ENCODE measurements around the gene NHS.

The NHS gene

DNA sequence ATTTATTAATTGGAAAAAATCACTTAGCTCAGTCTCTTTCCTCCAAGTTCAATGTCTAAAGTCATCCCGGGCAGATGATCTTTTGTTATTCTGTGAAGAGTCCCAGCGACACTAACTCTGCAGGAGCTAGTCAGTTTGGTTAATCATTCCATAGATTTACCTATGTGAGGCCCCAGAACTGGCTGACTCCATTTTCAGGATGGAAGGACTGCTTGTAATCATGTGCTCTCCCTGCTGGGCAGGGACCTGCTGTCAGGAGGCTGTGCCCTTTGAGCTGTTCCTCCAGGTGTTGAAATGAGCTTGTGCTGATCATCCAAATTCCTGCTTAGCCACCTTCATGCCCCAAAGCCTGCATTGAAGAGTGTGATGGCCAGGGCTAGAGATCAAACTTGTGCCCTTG is 169.8 kb downstream of the NHS start:
- DNase-seq (ENCODE audit: low read depth in 1 of 2, low spot score in 1 of 2), result no peak
- Histone ChIP-seq H3K27me3 (ENCODE audit: insufficient read depth, poor library complexity, severe bottlenecking) (no peaks in the 10 kb centered on the region), H3K4me3 (replicated peaks; ENCODE audit: insufficient read depth, low read length) (no peak overlapping the region), H3K27ac (replicated peaks) (no peak overlapping the region)
- TF ChIP-seq GABPA (IDR thresholded peaks at IDR 0.05; ENCODE audit: low read depth), result no peak
- no peak for TF ChIP-seq POLR2AphosphoS5 (IDR thresholded peaks at IDR 0.05; ENCODE audit: low read depth)
- no peak for TF ChIP-seq SPI1 (IDR thresholded peaks at IDR 0.05; ENCODE audit: borderline replicate concordance, low read depth)
- TF ChIP-seq, protein P1, sequence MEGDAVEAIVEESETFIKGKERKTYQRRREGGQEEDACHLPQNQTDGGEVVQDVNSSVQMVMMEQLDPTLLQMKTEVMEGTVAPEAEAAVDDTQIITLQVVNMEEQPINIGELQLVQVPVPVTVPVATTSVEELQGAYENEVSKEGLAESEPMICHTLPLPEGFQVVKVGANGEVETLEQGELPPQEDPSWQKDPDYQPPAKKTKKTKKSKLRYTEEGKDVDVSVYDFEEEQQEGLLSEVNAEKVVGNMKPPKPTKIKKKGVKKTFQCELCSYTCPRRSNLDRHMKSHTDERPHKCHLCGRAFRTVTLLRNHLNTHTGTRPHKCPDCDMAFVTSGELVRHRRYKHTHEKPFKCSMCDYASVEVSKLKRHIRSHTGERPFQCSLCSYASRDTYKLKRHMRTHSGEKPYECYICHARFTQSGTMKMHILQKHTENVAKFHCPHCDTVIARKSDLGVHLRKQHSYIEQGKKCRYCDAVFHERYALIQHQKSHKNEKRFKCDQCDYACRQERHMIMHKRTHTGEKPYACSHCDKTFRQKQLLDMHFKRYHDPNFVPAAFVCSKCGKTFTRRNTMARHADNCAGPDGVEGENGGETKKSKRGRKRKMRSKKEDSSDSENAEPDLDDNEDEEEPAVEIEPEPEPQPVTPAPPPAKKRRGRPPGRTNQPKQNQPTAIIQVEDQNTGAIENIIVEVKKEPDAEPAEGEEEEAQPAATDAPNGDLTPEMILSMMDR (IDR thresholded peaks at IDR 0.05; ENCODE audit: insufficient read depth, low read length), result no peak
- TF ChIP-seq, protein P2, sequence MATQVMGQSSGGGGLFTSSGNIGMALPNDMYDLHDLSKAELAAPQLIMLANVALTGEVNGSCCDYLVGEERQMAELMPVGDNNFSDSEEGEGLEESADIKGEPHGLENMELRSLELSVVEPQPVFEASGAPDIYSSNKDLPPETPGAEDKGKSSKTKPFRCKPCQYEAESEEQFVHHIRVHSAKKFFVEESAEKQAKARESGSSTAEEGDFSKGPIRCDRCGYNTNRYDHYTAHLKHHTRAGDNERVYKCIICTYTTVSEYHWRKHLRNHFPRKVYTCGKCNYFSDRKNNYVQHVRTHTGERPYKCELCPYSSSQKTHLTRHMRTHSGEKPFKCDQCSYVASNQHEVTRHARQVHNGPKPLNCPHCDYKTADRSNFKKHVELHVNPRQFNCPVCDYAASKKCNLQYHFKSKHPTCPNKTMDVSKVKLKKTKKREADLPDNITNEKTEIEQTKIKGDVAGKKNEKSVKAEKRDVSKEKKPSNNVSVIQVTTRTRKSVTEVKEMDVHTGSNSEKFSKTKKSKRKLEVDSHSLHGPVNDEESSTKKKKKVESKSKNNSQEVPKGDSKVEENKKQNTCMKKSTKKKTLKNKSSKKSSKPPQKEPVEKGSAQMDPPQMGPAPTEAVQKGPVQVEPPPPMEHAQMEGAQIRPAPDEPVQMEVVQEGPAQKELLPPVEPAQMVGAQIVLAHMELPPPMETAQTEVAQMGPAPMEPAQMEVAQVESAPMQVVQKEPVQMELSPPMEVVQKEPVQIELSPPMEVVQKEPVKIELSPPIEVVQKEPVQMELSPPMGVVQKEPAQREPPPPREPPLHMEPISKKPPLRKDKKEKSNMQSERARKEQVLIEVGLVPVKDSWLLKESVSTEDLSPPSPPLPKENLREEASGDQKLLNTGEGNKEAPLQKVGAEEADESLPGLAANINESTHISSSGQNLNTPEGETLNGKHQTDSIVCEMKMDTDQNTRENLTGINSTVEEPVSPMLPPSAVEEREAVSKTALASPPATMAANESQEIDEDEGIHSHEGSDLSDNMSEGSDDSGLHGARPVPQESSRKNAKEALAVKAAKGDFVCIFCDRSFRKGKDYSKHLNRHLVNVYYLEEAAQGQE (IDR thresholded peaks at IDR 0.05; ENCODE audit: insufficient replicate concordance, low read depth), result no peak

DNA sequence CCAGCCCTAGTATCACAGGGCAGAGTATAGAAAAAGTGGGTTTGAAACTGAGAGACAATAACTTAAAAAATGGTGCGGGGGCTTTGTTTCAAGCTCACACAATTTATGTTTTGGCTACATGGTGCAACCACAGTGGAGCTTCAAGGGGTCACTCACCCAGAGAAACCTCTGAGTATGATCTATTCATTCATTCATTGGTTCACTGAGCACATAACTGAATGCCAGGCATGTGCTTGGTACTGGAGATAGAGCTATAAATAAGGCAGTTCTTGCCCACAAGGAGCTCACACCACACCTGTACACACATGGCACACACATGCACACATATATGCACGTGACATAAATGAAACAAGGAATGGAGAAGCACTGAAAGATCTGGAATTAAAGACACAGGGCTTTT is 171.4 kb downstream of the NHS start:
- Histone ChIP-seq H3K27ac (replicated peaks) (no peak overlapping the region), H3K4me3 (replicated peaks; ENCODE audit: insufficient read depth, low read length) (no peak overlapping the region), H3K27me3 (ENCODE audit: insufficient read depth, poor library complexity, severe bottlenecking) (no peaks in the 10 kb centered on the region)
- DNase-seq (ENCODE audit: low read depth in 1 of 2, low spot score in 1 of 2), result no peak
- TF ChIP-seq, protein P1 (IDR thresholded peaks at IDR 0.05; ENCODE audit: insufficient read depth, low read length), result no peak
- TF ChIP-seq GABPA (IDR thresholded peaks at IDR 0.05; ENCODE audit: low read depth) (no peak), POLR2AphosphoS5 (IDR thresholded peaks at IDR 0.05; ENCODE audit: low read depth) (no peak), SPI1 (IDR thresholded peaks at IDR 0.05; ENCODE audit: borderline replicate concordance, low read depth) (no peak)
- TF ChIP-seq, protein P2 (IDR thresholded peaks at IDR 0.05; ENCODE audit: insufficient replicate concordance, low read depth), result no peak

DNA sequence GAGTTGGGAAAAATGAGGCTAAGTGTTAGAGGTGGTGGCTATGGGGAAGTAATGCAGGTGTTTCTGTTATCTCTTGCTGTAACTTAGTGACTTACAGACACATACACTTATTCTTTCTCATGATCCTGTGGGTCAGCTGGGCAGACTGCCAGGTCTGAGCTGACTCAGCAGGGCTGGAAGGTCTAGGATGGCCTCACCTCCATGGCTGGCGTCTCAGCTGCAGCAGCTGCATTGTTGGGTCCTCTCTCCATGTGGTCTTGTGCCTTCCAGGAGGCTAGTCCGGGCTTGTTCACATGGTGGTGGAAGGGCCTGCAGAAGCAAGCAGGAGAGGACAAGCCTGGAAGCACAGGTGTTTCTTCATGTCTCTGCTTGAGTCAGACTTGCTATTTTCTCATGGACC is 172.7 kb downstream of the NHS start:
- TF ChIP-seq, protein P1 (IDR thresholded peaks at IDR 0.05; ENCODE audit: insufficient read depth, low read length), result no peak
- no peak for TF ChIP-seq GABPA (IDR thresholded peaks at IDR 0.05; ENCODE audit: low read depth)
- TF ChIP-seq POLR2AphosphoS5 (IDR thresholded peaks at IDR 0.05; ENCODE audit: low read depth), result no peak
- TF ChIP-seq, protein P2 (IDR thresholded peaks at IDR 0.05; ENCODE audit: insufficient replicate concordance, low read depth), result no peak
- no peak for TF ChIP-seq SPI1 (IDR thresholded peaks at IDR 0.05; ENCODE audit: borderline replicate concordance, low read depth)
- DNase-seq (ENCODE audit: low read depth in 1 of 2, low spot score in 1 of 2), result peak in 1 of 2 experiments; percentile 51
- Histone ChIP-seq H3K27ac (replicated peaks) (no peak overlapping the region), H3K27me3 (ENCODE audit: insufficient read depth, poor library complexity, severe bottlenecking) (no peaks in the 10 kb centered on the region), H3K4me3 (replicated peaks; ENCODE audit: insufficient read depth, low read length) (no peak overlapping the region)
